AG04450 (cell line): ENCODE results near the gene ATRAID. TPM values are rescaled to one million over a fixed set of nuclear protein-coding genes. Genes with fewer than 3 reads are reported as not detected.

Experiments
- CTCF ChIA-PET: fragments of 300-600, 350-600 bp; formaldehyde crosslinking; extraction: SDS; loops from one replicate; lab custom pipeline; 2022; ENCODE audit warnings: antibody characterized with exemption, inconsistent platforms; lab: Charles Lee
- POLR2A ChIA-PET: fragments of 350-600 bp; formaldehyde crosslinking; extraction: SDS; loops from one replicate; lab custom pipeline; 2021; ENCODE audit warnings: antibody characterized with exemption, inconsistent platforms; lab: Yijun Ruan, JAX
- DNase-seq: peaks from one replicate; pipeline ENCODE4 v3.0.0-alpha.2; 2011; ENCODE audit warnings: low read depth, low spot score
- H3K27ac ChIP-seq: one replicate; pipeline ENCODE4 v1.5.1; 2012; ENCODE audit warnings: low read depth, low read length, control low read depth
- H3K27me3 ChIP-seq: one replicate; pipeline ENCODE4 v1.6.0; 2012; ENCODE audit warnings: low read length; ENCODE audit not compliant: control insufficient read depth, insufficient read depth
- H3K4me3 ChIP-seq: 2 replicates; pipeline ENCODE4 v1.5.1; 2011; ENCODE audit warnings: mild to moderate bottlenecking, low read depth, low read length, control low read depth
- H3K9me3 ChIP-seq: 2 replicates; pipeline ENCODE4 v1.5.1; 2012; ENCODE audit warnings: low read length; ENCODE audit not compliant: control insufficient read depth, insufficient read depth
- polyA plus RNA-seq: library from polyadenylated mRNA; depleted of rRNA; stranded (reverse); fragments of >200 nt; gene quantifications from 2 replicates; pipeline ENCODE4 v1.2.3, GENCODE V29; 2011
- TF ChIP-seq, protein P1 (sequence below): IDR thresholded peaks from 2 replicates; pipeline ENCODE4 v1.5.1; 2011; ENCODE audit warnings: low read depth, low read length, control low read depth, inconsistent platforms

The ATRAID gene
- polyA plus RNA-seq, 1 experiment, result 219 TPM

DNA sequence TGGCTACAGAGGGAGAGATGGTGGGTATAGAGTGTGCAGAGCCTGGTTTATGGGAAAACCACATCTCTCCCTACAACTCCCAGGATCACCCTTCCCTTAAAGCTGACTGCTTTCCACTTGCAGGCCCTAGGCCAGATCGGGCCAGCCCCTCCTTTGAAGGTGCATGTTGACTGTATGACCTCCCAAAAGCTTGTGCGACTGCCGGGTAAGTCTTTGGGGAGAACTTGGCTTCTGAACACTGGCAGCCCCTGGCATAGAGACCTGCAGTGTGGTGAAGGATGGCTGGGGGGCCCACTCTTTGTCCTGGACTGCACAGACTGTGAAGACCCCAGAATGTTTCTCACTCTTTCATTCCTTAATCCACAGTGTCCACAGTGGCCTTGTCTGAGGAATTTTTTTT, 24.8 kb downstream of the ATRAID start:
- TF ChIP-seq, protein P1, sequence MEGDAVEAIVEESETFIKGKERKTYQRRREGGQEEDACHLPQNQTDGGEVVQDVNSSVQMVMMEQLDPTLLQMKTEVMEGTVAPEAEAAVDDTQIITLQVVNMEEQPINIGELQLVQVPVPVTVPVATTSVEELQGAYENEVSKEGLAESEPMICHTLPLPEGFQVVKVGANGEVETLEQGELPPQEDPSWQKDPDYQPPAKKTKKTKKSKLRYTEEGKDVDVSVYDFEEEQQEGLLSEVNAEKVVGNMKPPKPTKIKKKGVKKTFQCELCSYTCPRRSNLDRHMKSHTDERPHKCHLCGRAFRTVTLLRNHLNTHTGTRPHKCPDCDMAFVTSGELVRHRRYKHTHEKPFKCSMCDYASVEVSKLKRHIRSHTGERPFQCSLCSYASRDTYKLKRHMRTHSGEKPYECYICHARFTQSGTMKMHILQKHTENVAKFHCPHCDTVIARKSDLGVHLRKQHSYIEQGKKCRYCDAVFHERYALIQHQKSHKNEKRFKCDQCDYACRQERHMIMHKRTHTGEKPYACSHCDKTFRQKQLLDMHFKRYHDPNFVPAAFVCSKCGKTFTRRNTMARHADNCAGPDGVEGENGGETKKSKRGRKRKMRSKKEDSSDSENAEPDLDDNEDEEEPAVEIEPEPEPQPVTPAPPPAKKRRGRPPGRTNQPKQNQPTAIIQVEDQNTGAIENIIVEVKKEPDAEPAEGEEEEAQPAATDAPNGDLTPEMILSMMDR, result no peak
- H3K9me3 ChIP-seq, result no peaks in the 10 kb centered on the region; the same call in 1 of the 2 replicates
- no peak overlapping the region for H3K27ac ChIP-seq
- H3K27me3 ChIP-seq, result no peaks in the 10 kb centered on the region
- H3K4me3 ChIP-seq, result no peak overlapping the region
- CTCF ChIA-PET, result interaction anchor here (0.7 to 1.4 kb wide), 3 partner anchors 15 to 66 kb away, joined by 3 to 7 read pairs (median 3); no protein-coding TSS in a partner anchor
- DNase-seq, result no peak
- POLR2A ChIA-PET, result no interaction called here

DNA sequence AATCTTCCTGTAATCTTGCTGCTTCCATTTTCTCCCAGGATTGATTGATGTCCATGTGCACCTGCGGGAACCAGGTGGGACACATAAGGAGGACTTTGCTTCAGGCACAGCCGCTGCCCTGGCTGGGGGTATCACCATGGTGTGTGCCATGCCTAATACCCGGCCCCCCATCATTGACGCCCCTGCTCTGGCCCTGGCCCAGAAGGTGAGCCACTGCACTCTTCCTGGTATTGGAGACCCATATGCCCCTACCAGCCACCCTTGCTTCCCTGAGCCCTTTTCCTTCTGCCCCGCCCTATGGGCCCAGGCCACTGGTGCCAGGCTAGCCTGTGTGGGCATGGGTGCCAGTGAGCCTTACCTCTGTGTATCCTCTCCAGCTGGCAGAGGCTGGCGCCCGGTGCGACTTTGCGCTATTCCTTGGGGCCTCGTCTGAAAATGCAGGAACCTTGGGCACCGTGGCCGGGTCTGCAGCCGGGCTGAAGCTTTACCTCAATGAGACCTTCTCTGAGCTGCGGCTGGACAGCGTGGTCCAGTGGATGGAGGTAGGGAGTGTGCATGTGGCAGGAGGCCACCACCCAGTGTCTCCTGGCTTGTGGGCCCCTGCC, 25.6 kb downstream of the ATRAID start:
- POLR2A ChIA-PET, result no interaction called here
- DNase-seq, result no peak
- TF ChIP-seq, protein P1, result no peak
- CTCF ChIA-PET, result interaction anchor here (1.1 kb wide), 1 partner anchor 43 kb away, joined by 3 read pairs; no protein-coding TSS in a partner anchor
- Histone ChIP-seq H3K27me3 (no peaks in the 10 kb centered on the region), H3K9me3 (no peaks in the 10 kb centered on the region; the same call in 1 of the 2 replicates), H3K4me3 (no peak overlapping the region), H3K27ac (no peak overlapping the region)

DNA sequence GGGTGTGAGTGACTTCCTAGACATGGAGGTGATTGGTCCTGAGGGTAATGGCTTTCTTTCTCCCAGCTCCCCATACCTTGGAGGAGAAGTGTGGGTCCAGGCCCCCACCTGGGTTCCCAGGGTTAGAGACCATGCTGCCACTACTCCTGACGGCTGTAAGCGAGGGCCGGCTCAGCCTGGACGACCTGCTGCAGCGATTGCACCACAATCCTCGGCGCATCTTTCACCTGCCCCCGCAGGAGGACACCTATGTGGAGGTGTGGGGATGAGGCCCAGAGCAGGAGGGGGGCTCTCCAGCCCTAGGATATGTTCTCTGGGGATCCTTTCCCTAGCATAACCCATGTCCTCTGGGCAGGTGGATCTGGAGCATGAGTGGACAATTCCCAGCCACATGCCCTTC, 27.1 kb downstream of the ATRAID start:
- ChIA-PET POLR2A (no interaction called here), CTCF (no interaction called here)
- no peak overlapping the region for H3K27ac ChIP-seq
- DNase-seq, result no peak
- H3K4me3 ChIP-seq, result no peak overlapping the region
- TF ChIP-seq, protein P1, result no peak
- no peaks in the 10 kb centered on the region; the same call in 1 of the 2 replicates for H3K9me3 ChIP-seq
- H3K27me3 ChIP-seq, result no peaks in the 10 kb centered on the region

DNA sequence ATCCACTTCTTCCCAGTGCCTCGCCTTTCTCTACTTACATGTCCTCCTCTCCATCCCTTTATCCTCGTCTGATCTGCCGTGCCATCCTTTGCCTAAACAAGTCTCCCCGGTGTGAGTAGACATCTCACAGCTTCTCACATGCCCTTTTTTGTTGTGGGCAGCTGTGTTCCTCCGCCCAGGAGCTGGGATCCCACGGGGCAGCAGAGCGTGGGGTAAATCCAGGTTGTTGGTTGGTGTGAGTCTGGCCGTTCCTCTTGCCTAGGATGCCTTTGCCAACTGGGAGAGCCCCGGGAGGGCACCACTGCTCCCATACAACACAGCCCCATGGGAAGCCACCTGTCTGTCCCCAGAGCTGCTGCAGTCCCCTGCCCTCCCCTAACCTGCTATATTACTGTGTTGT, 28.6 kb downstream of the ATRAID start:
- TF ChIP-seq, protein P1, result no peak
- POLR2A ChIA-PET, result no interaction called here
- no peak overlapping the region for H3K27ac ChIP-seq
- no peaks in the 10 kb centered on the region for H3K27me3 ChIP-seq
- H3K9me3 ChIP-seq, result no peaks in the 10 kb centered on the region; the same call in 1 of the 2 replicates
- CTCF ChIA-PET, result interaction anchor here (1.0 kb wide), 1 partner anchor 39 kb away, joined by 3 read pairs; no protein-coding TSS in a partner anchor
- DNase-seq, result no peak
- H3K4me3 ChIP-seq, result no peak overlapping the region
